Kidney (tissue), 14 donors: ENCODE measurements around the gene CDRT4. TPM values are rescaled to one million over a fixed set of nuclear protein-coding genes. Genes with fewer than 3 reads are reported as not detected.

Experiments used
- DNase-seq, 5 donors: peaks; one replicate each; pipeline ENCODE4 v3.0.0-alpha.2; 2013 to 2020
- FAIRE-seq: peaks from 2 replicates; lab custom pipeline; 2012; peaks lifted over from hg19 to GRCh38; lab: Jason Lieb, UNC
- H3K27ac ChIP-seq, 2 donors: one replicate each; pipeline ENCODE4 v1.7.0; 2013; ENCODE audit warnings: low read depth in 2 of 2, low read length in 2 of 2, inconsistent platforms in 1 of 2
- H3K27me3 ChIP-seq: one replicate; pipeline ENCODE4 v1.7.1; 2013; ENCODE audit warnings: low read length, inconsistent platforms; ENCODE audit not compliant: control insufficient read depth, insufficient read depth
- H3K36me3 ChIP-seq, 3 donors: one replicate each; pipeline versions ENCODE4 v1.7.0 to v1.7.1; 2013; ENCODE audit warnings: low read length in 3 of 3, control low read depth in 1 of 3, inconsistent platforms in 1 of 3; ENCODE audit not compliant: insufficient read depth in 3 of 3, control insufficient read depth in 2 of 3
- H3K4me1 ChIP-seq, 3 donors: one replicate each; pipeline versions ENCODE4 v1.7.0 to v1.7.1; 2013; ENCODE audit warnings: low read length in 3 of 3, inconsistent platforms in 1 of 3, low read depth in 1 of 3; ENCODE audit not compliant: control insufficient read depth in 2 of 3, insufficient read depth in 2 of 3
- H3K4me3 ChIP-seq, 3 donors: one replicate each; pipeline versions ENCODE4 v1.7.0 to v1.8.1; 2013; ENCODE audit warnings: low read length in 3 of 3, control low read depth in 1 of 3, inconsistent platforms in 1 of 3
- H3K9ac ChIP-seq, 3 donors: one replicate each; pipeline versions ENCODE4 v1.7.0 to v1.7.1; 2013; ENCODE audit warnings: low read length in 3 of 3, control low read depth in 1 of 3, inconsistent platforms in 1 of 3
- H3K9me3 ChIP-seq, 3 donors: one replicate each; pipeline versions ENCODE4 v1.7.0 to v1.7.1; 2013; ENCODE audit warnings: low read length in 3 of 3, control low read depth in 1 of 3, inconsistent platforms in 1 of 3; ENCODE audit not compliant: control insufficient read depth in 2 of 3, insufficient read depth in 1 of 3
- intact Hi-C: fragments of 100-400 bp; cut with DNase I; formaldehyde crosslinking; loops from one replicate; pipeline ENCODE4 v1.11.1; 2022
- polyA plus RNA-seq: library from polyadenylated mRNA; stranded (reverse); fragments of 350-450 nt; fragmentation: Illumina TruSeq; extraction: RNeasy Lipid Tissue Mini Kit (QIAGEN cat#74804); gene quantifications from one replicate; pipeline ENCODE4 v1.2.3, GENCODE V29; 2014; ENCODE audit warnings: low read depth, low replicate concordance; ENCODE audit not compliant: insufficient read depth
- total RNA-seq: library from RNA; stranded (reverse); fragmentation: NEBNext Ultra II Directional; extraction: Animal tissue kit (Norgen Biotek cat#: 25700); gene quantifications from one replicate; pipeline ENCODE4 v1.2.1, GENCODE V29; 2021
- TF ChIP-seq, protein P1 (sequence below): IDR thresholded peaks from 3 replicates; pipeline ENCODE4 v1.5.1; 2012; ENCODE audit warnings: mild to moderate bottlenecking, moderate library complexity, borderline replicate concordance; ENCODE audit not compliant: insufficient read depth; ENCODE audit errors: extremely low read depth
- donor health status: control.
- donor health status: control.
- donor health status: control.
- donor health status: control.
- donor health status: control.
- donor health status: DM: yes; HTN: yes; CAD: no.
- donor health status: Normal renal cell carcinoma (clear cell type).

The CDRT4 gene
- total and polyA plus RNA-seq, 2 donors from 2014 or later, result 4.6 to 8.0 TPM

DNA sequence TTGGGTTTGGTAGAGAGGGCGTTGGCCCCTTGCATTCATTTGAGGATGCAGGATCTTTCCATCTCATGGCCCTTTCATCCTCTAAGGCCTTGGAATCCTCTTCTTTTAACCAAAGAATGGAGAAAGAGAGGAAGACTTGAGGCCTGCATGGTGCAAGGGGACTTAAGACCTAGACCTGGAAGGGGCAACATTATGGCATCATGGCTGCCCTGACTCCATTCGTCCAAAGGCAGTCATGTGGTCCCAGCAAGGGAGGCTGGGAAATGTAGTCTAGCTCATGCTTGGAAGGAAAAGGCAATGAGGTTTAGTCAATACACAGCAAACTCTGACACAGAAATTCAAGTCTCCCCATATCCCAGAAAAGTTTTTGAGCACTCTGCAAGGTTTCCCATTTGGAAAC lies 30.7 kb upstream of the CDRT4 start:
- FAIRE-seq, result no peak
- intact Hi-C loops, result no loop called here
- Histone ChIP-seq H3K4me3 (no peak overlapping the region), H3K27me3 (no peaks in the 10 kb centered on the region), H3K36me3 (no peaks in the 10 kb centered on the region), H3K27ac (no peak overlapping the region), H3K4me1 (peaks cover 4 to 13% (median 9%) of the 10 kb centered on the region in 3 donors), H3K9ac (no peak overlapping the region), H3K9me3 (no peaks in the 10 kb centered on the region)
- DNase-seq, result no peak
- TF ChIP-seq, protein P1, sequence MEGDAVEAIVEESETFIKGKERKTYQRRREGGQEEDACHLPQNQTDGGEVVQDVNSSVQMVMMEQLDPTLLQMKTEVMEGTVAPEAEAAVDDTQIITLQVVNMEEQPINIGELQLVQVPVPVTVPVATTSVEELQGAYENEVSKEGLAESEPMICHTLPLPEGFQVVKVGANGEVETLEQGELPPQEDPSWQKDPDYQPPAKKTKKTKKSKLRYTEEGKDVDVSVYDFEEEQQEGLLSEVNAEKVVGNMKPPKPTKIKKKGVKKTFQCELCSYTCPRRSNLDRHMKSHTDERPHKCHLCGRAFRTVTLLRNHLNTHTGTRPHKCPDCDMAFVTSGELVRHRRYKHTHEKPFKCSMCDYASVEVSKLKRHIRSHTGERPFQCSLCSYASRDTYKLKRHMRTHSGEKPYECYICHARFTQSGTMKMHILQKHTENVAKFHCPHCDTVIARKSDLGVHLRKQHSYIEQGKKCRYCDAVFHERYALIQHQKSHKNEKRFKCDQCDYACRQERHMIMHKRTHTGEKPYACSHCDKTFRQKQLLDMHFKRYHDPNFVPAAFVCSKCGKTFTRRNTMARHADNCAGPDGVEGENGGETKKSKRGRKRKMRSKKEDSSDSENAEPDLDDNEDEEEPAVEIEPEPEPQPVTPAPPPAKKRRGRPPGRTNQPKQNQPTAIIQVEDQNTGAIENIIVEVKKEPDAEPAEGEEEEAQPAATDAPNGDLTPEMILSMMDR, result no peak

DNA sequence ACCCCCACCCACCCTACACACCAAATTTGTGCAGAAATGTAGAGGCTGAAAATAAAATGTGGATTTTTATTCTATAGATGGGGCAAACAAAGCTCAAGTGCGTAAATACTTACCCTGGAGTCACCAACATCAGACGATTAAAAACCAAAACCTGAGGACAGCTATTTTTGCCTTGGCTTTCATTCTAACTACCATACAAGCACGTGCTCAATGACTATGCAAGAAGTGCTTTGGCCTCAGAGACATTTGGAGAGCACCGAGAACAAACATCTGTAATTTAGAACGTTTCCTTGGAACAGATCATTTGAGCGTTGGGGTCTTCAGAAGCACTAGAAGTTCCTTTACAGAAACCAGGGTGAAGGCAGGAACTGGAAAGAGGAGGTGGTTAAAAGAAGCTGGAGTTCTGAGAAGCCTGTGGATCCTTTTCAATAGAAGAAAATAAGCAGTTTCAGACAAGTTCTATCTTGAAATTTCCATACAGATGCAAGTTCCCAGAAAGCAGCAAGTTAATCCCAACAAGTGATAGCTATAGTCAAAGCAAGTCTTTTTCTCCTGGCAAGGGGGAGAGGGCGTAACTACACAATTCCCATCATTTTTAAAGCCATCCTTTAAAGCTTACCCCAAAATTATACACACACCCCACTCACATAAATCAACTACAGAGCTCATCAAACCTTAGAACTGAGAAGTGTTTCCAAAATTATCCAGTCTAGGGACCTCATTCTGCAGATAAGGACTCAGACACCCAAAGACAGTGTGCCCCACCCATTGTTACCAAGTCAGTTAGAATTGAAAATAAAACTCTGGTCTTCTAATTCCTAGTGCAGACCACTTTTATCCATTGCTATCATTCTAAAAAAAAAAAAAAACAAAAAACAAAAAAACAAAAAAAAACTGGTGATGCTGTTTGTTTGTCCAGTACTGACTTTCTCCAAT lies 29.6 kb upstream of the CDRT4 start:
- FAIRE-seq (no peak), DNase-seq (no peak)
- TF ChIP-seq, protein P1, result no peak
- Histone ChIP-seq H3K4me3 (no peak overlapping the region), H3K9ac (no peak overlapping the region), H3K27ac (no peak overlapping the region), H3K27me3 (no peaks in the 10 kb centered on the region), H3K9me3 (no peaks in the 10 kb centered on the region), H3K36me3 (no peaks in the 10 kb centered on the region), H3K4me1 (peaks cover 4 to 8% (median 5%) of the 10 kb centered on the region in 3 donors)
- intact Hi-C loops, result no loop called here

DNA sequence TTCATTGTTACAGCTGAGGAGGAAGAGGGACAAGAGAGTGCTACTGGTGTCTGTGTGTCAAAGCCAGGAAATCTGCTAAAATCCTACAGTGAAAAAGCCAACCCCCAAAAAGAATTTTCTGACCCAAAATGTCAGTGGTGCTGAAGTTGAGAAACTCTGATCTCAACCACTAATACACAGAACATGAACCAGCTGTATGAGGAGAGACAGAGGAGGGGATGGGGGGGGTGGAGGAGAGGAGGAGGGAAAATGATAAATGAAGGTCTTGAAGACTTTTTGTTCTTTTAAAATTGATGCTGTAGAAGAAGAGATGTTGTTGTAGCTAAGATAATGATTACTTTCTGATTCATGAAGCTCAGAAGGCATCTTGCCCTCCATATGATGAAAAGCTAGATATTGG lies 27.4 kb upstream of the CDRT4 start:
- Histone ChIP-seq H3K4me3 (no peak overlapping the region), H3K4me1 (no peaks in the 10 kb centered on the region), H3K27ac (no peak overlapping the region), H3K27me3 (no peaks in the 10 kb centered on the region), H3K9me3 (no peaks in the 10 kb centered on the region), H3K9ac (no peak overlapping the region), H3K36me3 (no peaks in the 10 kb centered on the region)
- TF ChIP-seq, protein P1, result no peak
- DNase-seq, result peak in 2 of 5 donors; percentile 15 to 61
- intact Hi-C loops, result no loop called here
- no peak for FAIRE-seq
